ENCODE results near the gene COL9A1.

COL9A1 gene

DNA sequence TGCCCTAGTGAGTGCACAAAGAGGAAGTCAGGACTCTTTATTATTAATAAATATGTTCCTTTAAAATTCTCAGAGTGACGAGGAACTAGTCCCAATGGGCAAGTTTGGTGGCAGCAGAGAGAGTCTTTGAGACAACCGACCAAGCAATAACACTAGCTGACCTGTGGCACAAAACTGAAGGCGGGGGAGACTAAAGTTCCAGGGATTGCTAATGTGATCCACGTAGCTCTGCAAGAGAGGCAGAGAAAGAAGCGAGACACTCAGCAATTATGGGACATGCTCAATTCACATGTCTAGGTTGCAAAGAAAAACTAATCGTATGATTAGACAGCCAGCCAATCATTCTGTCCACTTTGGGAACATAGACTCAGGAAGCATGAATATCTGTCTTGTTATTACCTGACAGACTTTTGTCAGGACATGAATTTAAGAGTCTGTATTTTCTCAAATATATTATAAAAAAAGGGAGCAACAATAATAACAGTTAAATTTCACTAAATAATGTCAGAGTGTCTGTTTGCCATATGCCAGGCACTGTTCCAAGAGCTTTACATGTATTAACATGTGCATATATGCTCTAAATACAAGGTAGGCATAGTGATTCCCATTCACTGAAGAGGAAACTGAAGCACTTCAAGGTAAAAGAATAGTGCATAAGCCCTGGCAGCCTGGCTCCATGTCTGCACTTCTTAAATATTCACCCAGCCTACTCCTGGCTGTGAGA, 81.0 kb downstream of the COL9A1 start:
- no peak for DNase-seq
- no peaks in the 10 kb centered on the region for H3K9me3 ChIP-seq (replicated peaks; ENCODE audit: insufficient read depth, low read length)
- H3F3A ChIP-seq (ENCODE audit: insufficient read depth, low read length) = no peaks in the 10 kb centered on the region
- H3K36me3 ChIP-seq (replicated peaks; ENCODE audit: insufficient read depth, low read length) = no peaks in the 10 kb centered on the region
- H3K4me3 ChIP-seq (ENCODE audit: low read length) = no peak overlapping the region
- H3K79me2 ChIP-seq (ENCODE audit: low read length) = no peaks in the 10 kb centered on the region
- no peaks in the 10 kb centered on the region for H4K20me1 ChIP-seq (ENCODE audit: insufficient read depth, low read length)
- TF ChIP-seq EZH2 (optimal IDR thresholded peaks at IDR 0.05; ENCODE audit: low read depth, low read length) (no peak), EZH2phosphoT487 (IDR thresholded peaks at IDR 0.05; ENCODE audit: low read length) (no peak)
- TF ChIP-seq, protein P1, sequence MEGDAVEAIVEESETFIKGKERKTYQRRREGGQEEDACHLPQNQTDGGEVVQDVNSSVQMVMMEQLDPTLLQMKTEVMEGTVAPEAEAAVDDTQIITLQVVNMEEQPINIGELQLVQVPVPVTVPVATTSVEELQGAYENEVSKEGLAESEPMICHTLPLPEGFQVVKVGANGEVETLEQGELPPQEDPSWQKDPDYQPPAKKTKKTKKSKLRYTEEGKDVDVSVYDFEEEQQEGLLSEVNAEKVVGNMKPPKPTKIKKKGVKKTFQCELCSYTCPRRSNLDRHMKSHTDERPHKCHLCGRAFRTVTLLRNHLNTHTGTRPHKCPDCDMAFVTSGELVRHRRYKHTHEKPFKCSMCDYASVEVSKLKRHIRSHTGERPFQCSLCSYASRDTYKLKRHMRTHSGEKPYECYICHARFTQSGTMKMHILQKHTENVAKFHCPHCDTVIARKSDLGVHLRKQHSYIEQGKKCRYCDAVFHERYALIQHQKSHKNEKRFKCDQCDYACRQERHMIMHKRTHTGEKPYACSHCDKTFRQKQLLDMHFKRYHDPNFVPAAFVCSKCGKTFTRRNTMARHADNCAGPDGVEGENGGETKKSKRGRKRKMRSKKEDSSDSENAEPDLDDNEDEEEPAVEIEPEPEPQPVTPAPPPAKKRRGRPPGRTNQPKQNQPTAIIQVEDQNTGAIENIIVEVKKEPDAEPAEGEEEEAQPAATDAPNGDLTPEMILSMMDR (IDR thresholded peaks at IDR 0.05; ENCODE audit: low read length) = no peak
- no peaks in the 10 kb centered on the region for H3K4me1 ChIP-seq (ENCODE audit: low read length)
- no peak overlapping the region for H3K27ac ChIP-seq (ENCODE audit: low read length)
- H3K9me2 ChIP-seq (replicated peaks; ENCODE audit: insufficient read depth, low read length) = no peaks in the 10 kb centered on the region
- no peaks in the 10 kb centered on the region for H3K27me3 ChIP-seq (replicated peaks; ENCODE audit: insufficient read depth, low read length)
- no peak overlapping the region for H3K9ac ChIP-seq (ENCODE audit: low read length)
- H2AFZ ChIP-seq (ENCODE audit: low read length) = no peak overlapping the region
- H3K4me2 ChIP-seq (ENCODE audit: low read depth, low read length) = no peak overlapping the region

DNA sequence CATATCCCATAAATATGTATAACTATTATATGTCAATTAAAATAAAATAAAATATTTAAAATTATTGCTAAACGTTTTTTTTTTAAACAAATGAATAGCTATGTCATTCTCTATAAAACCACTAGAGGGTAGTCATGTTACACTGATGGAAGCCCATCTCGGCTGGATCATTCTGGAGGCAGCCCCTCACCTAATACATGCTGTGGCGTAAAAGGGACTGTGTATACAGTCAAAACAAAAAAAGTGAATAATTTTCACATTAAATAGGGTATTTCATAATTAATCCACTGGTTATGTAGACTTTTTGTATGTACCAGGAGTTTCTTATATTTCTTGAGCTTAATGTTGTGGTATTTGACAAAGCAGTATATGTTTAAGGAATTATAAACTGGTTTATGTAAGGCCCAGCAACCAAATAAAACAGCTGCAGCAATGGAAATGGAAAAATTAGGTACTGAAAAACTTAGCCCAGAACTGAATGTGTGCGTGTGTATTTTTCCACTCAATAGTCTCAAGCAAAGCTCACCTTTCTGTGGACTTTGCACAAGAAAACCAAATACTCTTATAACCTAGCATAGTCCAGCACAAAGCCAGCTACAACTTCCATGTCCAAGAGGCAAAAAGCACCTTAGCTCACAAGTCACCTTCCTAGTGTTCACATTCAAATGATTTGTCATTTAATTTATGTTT, 81.7 kb downstream of the COL9A1 start:
- no peaks in the 10 kb centered on the region for H4K20me1 ChIP-seq (ENCODE audit: insufficient read depth, low read length)
- H3K36me3 ChIP-seq (replicated peaks; ENCODE audit: insufficient read depth, low read length) = no peaks in the 10 kb centered on the region
- no peak overlapping the region for H2AFZ ChIP-seq (ENCODE audit: low read length)
- TF ChIP-seq EZH2phosphoT487 (IDR thresholded peaks at IDR 0.05; ENCODE audit: low read length) (no peak), EZH2 (optimal IDR thresholded peaks at IDR 0.05; ENCODE audit: low read depth, low read length) (no peak)
- TF ChIP-seq, protein P1 (IDR thresholded peaks at IDR 0.05; ENCODE audit: low read length) = peak; percentile 54
- H3K4me1 ChIP-seq (ENCODE audit: low read length) = no peaks in the 10 kb centered on the region
- H3K9me3 ChIP-seq (replicated peaks; ENCODE audit: insufficient read depth, low read length) = no peaks in the 10 kb centered on the region
- no peak overlapping the region for H3K4me2 ChIP-seq (ENCODE audit: low read depth, low read length)
- H3K4me3 ChIP-seq (ENCODE audit: low read length) = no peak overlapping the region
- no peak overlapping the region for H3K27ac ChIP-seq (ENCODE audit: low read length)
- H3F3A ChIP-seq (ENCODE audit: insufficient read depth, low read length) = no peaks in the 10 kb centered on the region
- no peak overlapping the region for H3K9ac ChIP-seq (ENCODE audit: low read length)
- H3K79me2 ChIP-seq (ENCODE audit: low read length) = no peaks in the 10 kb centered on the region
- DNase-seq = peak; percentile 16
- no peaks in the 10 kb centered on the region for H3K9me2 ChIP-seq (replicated peaks; ENCODE audit: insufficient read depth, low read length)
- no peaks in the 10 kb centered on the region for H3K27me3 ChIP-seq (replicated peaks; ENCODE audit: insufficient read depth, low read length)

DNA sequence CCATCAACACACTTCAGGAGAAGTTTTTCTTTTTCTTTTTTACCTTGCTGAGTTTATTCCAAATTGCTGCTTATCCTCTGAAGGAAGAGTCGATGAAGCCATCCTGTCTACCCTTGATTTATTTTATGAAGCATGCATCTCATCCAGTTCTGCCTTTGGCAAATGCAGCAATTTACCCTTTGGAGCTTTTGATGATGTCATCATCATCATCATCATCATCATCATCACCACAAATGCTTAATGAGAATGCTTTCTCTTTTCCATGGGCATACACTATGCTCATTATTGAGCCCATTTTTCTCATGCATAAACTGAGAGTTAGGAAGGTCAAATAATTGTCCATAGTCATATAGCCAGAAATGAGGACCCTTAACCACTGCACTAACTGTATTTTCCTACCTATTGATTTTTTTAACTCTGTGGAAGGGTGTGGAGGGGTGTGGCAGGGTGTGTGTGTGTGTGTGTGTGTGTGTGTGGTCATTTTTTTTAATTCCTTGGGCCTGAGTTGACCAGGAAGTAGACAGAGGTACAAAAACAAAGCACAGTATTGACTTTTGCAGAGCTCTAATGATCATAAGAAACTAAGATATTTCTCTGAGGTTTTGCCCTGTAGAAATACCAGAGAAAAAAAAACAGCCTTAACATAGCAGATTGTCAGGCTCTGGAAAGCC, 82.8 kb downstream of the COL9A1 start:
- H3K79me2 ChIP-seq (ENCODE audit: low read length) = no peaks in the 10 kb centered on the region
- H3K9me2 ChIP-seq (replicated peaks; ENCODE audit: insufficient read depth, low read length) = no peaks in the 10 kb centered on the region
- H3K36me3 ChIP-seq (replicated peaks; ENCODE audit: insufficient read depth, low read length) = no peaks in the 10 kb centered on the region
- no peak overlapping the region for H3K4me2 ChIP-seq (ENCODE audit: low read depth, low read length)
- no peak overlapping the region for H3K9ac ChIP-seq (ENCODE audit: low read length)
- no peaks in the 10 kb centered on the region for H3K4me1 ChIP-seq (ENCODE audit: low read length)
- H4K20me1 ChIP-seq (ENCODE audit: insufficient read depth, low read length) = no peaks in the 10 kb centered on the region
- no peak for DNase-seq
- no peaks in the 10 kb centered on the region for H3F3A ChIP-seq (ENCODE audit: insufficient read depth, low read length)
- no peak overlapping the region for H2AFZ ChIP-seq (ENCODE audit: low read length)
- no peak overlapping the region for H3K27ac ChIP-seq (ENCODE audit: low read length)
- H3K4me3 ChIP-seq (ENCODE audit: low read length) = no peak overlapping the region
- H3K27me3 ChIP-seq (replicated peaks; ENCODE audit: insufficient read depth, low read length) = no peaks in the 10 kb centered on the region
- TF ChIP-seq, protein P1 (IDR thresholded peaks at IDR 0.05; ENCODE audit: low read length) = no peak
- TF ChIP-seq EZH2 (optimal IDR thresholded peaks at IDR 0.05; ENCODE audit: low read depth, low read length) (no peak), EZH2phosphoT487 (IDR thresholded peaks at IDR 0.05; ENCODE audit: low read length) (no peak)
- H3K9me3 ChIP-seq (replicated peaks; ENCODE audit: insufficient read depth, low read length) = no peaks in the 10 kb centered on the region
